GM18520 (cell line): ENCODE results near the gene TNF.
"Not testable (repeated sequence)": the region's sequence is repeated elsewhere in the genome, so short reads cannot be mapped to it uniquely, and the experiment has no call there.

ENCODE experiments used
- ATAC-seq: cut with Tn5 transposase; IDR thresholded peaks from one replicate; pipeline ENCODE4 v1.9.1; 2021; ENCODE audit not compliant: unreplicated experiment

TNF gene

GRCh38 chr6:31543639-31544038, 31.7 kb upstream of the TNF start:
- ATAC-seq, result no peak

GRCh38 chr6:31544676-31545075, 30.7 kb upstream of the TNF start:
- ATAC-seq, result no peak

- ATAC-seq, result no peak
These were observed 30.1 kb upstream of the TNF start for GRCh38 chr6:31545291-31545690.

DNA sequence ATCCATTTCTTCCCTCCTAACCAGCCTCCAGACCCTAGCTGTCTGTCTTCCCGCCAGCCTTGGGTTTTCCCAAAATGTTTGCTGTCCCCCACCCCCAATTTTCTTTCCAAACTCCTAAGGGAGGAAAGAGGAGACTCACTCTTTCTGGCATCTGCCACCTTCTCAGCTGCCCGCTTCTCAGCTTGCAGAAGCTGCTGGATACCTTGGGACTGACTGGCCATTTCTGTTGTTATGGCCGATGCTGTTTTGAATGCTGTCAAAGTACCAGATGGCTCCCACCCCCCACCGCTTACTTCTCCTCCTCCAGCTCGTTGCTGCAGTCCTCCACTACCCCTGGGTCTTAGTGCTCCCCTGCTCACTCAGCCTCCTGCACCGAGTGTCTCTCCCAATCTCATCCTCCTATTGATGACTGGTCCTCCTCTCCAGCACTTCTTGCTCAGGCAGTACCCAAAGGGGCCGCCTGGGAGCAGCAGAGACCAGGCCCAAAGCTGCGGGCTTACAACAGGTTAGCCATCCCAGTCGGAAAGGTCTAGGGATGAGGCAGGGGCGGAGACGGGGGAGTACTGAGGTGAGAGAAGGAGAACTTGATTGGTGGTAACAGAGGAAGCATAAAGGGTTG, 28.9 kb upstream of the TNF start, which contains the start of gene ATP6V1G2:
Gene ATP6V1G2 (minus strand): TSS at position 270 of the 619 bp plus-strand sequence. CDS start 49 bp downstream, at position 221.
- ATAC-seq, result peak; percentile 47

DNA sequence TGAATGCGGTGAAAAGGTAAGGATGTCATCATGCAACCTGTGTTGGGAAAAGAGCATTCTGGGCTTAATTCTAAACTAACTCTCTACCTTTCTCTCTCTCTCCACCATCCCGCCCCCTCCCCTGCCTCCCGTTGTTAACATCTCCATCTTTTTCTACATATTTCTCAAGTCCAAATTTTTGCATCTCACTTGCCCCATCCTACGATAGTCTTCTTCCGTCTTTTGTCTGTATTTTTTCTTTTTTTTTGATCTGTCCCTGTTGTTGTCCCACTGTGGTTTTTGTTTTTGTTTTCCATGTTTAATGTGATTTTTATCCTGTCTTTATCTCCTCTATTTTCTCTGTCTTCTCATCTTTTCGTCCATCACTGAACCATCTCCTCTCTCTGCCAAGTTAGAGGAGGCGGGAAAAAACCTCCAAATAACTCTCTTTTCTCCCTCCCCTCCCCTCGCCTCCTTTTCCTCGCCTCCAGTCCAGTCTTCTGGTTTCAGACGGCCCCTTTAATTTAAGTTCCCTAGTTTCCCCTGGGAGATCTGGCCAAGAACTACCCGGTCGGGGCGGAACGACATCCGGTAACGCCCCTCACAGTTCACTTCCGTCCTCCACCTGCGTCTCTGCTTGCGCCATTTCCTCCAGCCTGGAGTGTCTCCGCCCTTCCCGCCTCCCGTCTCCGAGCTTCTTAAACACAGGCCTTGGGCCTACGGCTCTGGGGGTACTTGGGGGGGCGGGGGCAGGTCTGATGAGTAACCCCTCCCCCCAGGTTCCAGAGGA, 28.2 kb upstream of the TNF start, which contains the start of gene NFKBIL1:
Gene NFKBIL1 (plus strand): TSS at position 651 of the 769 bp plus-strand sequence. CDS start 87 bp downstream, at position 738.
- peak; percentile 56 for ATAC-seq

- no peak for ATAC-seq
These were observed 27.4 kb upstream of the TNF start for GRCh38 chr6:31547727-31548543.

- ATAC-seq, result no peak
These were observed 26.9 kb upstream of the TNF start for GRCh38 chr6:31548544-31548873.

GRCh38 chr6:31551371-31551770, 24.0 kb upstream of the TNF start:
- not testable (repeated sequence) for ATAC-seq

GRCh38 chr6:31556307-31556706, 19.1 kb upstream of the TNF start:
- no peak for ATAC-seq

DNA sequence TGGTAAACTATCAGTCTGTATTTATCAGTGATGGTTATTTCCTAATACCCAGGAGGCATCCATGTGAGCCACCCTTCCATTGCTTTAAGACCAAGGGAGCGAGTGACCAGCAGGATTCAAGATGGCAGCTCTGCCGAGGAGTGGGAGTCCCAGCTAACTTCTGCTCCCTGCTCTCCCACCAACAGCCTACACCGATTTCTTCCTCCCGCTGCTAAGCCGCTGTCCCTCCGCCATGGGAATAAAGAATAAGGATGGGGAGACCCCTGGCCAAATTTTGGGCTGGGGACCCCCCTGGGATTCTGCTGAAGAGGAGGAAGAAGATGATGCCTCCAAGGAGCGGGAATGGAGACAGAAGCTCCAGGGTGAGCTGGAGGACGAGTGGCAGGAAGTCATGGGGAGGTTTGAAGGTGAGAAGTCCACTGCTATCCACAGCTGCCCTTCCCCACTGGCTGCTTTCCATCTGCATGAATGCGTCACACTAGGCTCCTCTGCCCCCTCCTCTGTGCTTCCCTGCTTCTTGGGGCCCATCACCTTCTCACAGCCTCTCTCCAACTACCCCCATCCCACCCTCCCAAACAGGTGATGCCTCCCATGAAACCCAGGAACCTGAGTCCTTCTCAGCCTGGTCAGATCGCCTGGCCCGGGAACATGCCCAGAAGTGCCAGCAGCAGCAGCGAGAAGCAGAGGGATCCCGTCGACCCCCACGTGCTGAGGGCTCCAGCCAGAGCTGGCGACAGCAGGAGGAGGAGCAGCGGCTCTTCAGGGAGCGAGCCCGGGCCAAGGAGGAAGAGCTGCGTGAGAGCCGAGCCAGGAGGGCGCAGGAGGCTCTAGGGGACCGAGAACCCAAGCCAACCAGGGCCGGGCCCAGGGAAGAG, 17.7 kb upstream of the TNF start:
- no peak for ATAC-seq

GRCh38 chr6:31558318-31558625, 17.1 kb upstream of the TNF start:
- ATAC-seq, result no peak

GRCh38 chr6:31558631-31559500, 16.5 kb upstream of the TNF start:
- no peak for ATAC-seq

- no peak for ATAC-seq
These were observed 15.8 kb upstream of the TNF start for GRCh38 chr6:31559606-31559957.

DNA sequence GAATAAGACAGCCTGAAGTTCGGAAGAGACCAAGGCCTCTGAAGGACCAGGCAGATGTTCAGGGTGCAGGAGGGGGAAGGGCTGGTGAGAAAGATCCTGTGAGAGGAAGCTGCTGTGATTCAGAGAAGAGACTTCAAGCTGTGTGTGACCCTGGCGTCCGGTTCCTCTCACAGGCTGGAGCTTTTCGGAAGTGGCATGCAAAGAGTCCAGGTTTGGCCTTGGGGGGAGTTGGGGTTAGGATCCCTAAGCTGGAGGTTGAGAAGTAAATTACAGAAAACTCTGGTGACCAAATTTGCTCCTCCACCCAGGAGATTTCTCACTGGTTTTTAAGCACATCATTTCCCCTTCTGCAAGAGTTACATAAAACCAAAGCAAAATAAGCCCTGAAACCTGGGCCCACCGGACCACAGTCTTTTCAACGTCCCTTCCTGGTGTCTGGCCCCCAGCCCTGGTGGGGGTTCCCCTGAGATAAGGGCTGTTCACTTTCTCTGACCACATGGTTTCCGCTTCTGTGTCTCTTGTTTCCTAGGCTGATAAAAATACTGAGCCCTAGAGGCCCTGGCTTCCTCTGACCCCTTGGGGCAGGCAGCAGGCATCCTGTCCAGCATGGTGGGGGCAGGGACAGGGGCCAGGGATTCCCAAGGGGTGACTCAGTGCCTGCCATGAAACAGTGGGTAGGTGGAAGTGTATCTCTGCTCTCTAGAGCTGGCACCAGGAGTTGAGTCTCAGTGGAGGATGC, 15.2 kb upstream of the TNF start:
- ATAC-seq, result peak; percentile 45

DNA sequence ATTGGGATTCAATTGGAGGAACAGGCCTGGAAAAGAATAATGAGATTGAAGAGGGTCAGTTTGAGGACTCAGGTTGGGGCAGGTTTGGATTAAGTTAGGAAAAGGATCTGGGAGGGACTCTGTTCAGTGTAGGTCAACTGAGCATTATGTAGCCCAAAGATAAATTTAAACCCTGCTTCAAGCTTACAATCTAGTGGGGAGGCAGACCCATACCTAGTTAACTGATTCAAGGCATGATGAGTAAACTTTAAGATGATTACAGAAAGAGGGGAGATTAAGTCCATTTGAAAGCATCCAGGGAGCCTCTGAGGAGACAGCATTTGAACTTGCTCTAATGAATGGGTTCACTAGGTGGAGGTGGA, 14.7 kb upstream of the TNF start:
- ATAC-seq, result no peak

- ATAC-seq, result no peak
These were observed 7.6 kb upstream of the TNF start for GRCh38 chr6:31567531-31568370.

GRCh38 chr6:31568537-31568961, 6.8 kb upstream of the TNF start:
- peak; percentile 56 for ATAC-seq

- no peak for ATAC-seq
These were observed 5.4 kb upstream of the TNF start for GRCh38 chr6:31569861-31570536.
